ENCODE measurements around the gene MAPK12.

The MAPK12 gene

GRCh38 chr22:50252082-50253045 lies 9.1 kb downstream of the MAPK12 start:
- TF ChIP-seq CTCF (IDR thresholded peaks at IDR 0.05; ENCODE audit: low read depth, low read length) (peak; percentile 64), MYC (IDR thresholded peaks at IDR 0.05; ENCODE audit: low read depth, low read length) (no peak), MAX (IDR thresholded peaks at IDR 0.05; ENCODE audit: low read depth, low read length) (no peak), POLR2A (IDR thresholded peaks at IDR 0.05; ENCODE audit: extremely low read depth, insufficient read length) (no peak)
- no peak overlapping the region for H3K4me3 ChIP-seq (ENCODE audit: low read depth, low read length)
- DNase-seq (ENCODE audit: low read depth), result peak; percentile 78

- no peak overlapping the region for H3K4me3 ChIP-seq (ENCODE audit: low read depth, low read length)
- TF ChIP-seq MYC (IDR thresholded peaks at IDR 0.05; ENCODE audit: low read depth, low read length), result no peak
- TF ChIP-seq CTCF (IDR thresholded peaks at IDR 0.05; ENCODE audit: low read depth, low read length), result no peak
- no peak for TF ChIP-seq MAX (IDR thresholded peaks at IDR 0.05; ENCODE audit: low read depth, low read length)
- TF ChIP-seq POLR2A (IDR thresholded peaks at IDR 0.05; ENCODE audit: extremely low read depth, insufficient read length), result no peak
- no peak for DNase-seq (ENCODE audit: low read depth)
These were observed 9.9 kb downstream of the MAPK12 start for GRCh38 chr22:50251477-50252081.

GRCh38 chr22:50250555-50251476 lies 10.7 kb downstream of the MAPK12 start, which contains the start of gene HDAC10:
TSS of gene HDAC10 (minus strand) at chr22:50251265. CDS start at chr22:50251032, 233 bp downstream.
- peak; percentile 91 for DNase-seq (ENCODE audit: low read depth)
- TF ChIP-seq MYC (IDR thresholded peaks at IDR 0.05; ENCODE audit: low read depth, low read length) (no peak), POLR2A (IDR thresholded peaks at IDR 0.05; ENCODE audit: extremely low read depth, insufficient read length) (peak; percentile 63), CTCF (IDR thresholded peaks at IDR 0.05; ENCODE audit: low read depth, low read length) (no peak), MAX (IDR thresholded peaks at IDR 0.05; ENCODE audit: low read depth, low read length) (peak; percentile 27; the same call in 1 of the 2 replicates)
- peak within 1 kb of the TSS; percentile 72 for H3K4me3 ChIP-seq (ENCODE audit: low read depth, low read length)

- H3K4me3 ChIP-seq (ENCODE audit: low read depth, low read length), result peak overlapping the region; percentile 72
- TF ChIP-seq MYC (IDR thresholded peaks at IDR 0.05; ENCODE audit: low read depth, low read length), result no peak
- no peak for TF ChIP-seq MAX (IDR thresholded peaks at IDR 0.05; ENCODE audit: low read depth, low read length)
- TF ChIP-seq CTCF (IDR thresholded peaks at IDR 0.05; ENCODE audit: low read depth, low read length), result no peak
- no peak for TF ChIP-seq POLR2A (IDR thresholded peaks at IDR 0.05; ENCODE audit: extremely low read depth, insufficient read length)
- no peak for DNase-seq (ENCODE audit: low read depth)
These were observed 11.3 kb downstream of the MAPK12 start for GRCh38 chr22:50250249-50250554.

Data from NB4 (cell line).